Measurements from ENCODE around the gene SLC4A2.

DNA sequence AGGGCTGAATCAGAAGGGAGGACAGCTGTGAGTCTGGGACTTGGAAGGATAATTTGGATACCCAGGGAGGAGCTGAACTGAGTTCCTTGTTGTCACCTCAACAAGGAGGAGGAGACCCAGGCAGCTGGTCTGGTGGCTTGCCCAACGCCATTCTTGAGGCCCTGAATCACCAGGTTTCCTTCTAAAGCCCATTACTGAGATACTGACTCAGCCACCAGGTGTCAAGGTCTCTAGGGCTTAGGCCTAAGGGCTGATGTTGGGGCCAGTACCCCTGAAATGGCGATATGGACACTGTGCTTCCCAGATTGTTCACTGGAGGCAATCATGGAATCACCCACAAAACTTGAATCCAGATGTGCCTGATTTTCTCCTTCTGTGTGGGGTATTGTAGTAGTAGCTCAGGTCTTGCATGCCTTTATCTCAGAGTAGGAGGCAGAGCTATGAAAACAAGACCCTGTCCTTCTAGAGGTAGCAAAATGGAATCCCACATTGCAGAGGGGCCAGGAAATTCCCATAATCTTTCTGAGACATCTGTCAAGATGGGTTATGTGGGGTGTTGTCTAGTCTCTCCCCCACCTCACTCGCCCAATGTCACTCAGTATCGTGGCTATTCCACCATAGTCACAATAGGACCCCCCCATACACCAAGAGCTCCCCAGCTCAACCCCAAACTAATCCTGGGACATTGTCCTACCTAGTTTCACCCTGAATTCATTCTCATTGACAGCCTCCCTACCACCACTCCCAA lies 33.3 kb upstream of the SLC4A2 start:
- no peak for TF ChIP-seq EZH2 (IDR thresholded peaks at IDR 0.05; ENCODE audit: borderline replicate concordance, low read length)
- TF ChIP-seq, protein P1, sequence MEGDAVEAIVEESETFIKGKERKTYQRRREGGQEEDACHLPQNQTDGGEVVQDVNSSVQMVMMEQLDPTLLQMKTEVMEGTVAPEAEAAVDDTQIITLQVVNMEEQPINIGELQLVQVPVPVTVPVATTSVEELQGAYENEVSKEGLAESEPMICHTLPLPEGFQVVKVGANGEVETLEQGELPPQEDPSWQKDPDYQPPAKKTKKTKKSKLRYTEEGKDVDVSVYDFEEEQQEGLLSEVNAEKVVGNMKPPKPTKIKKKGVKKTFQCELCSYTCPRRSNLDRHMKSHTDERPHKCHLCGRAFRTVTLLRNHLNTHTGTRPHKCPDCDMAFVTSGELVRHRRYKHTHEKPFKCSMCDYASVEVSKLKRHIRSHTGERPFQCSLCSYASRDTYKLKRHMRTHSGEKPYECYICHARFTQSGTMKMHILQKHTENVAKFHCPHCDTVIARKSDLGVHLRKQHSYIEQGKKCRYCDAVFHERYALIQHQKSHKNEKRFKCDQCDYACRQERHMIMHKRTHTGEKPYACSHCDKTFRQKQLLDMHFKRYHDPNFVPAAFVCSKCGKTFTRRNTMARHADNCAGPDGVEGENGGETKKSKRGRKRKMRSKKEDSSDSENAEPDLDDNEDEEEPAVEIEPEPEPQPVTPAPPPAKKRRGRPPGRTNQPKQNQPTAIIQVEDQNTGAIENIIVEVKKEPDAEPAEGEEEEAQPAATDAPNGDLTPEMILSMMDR (conservative IDR thresholded peaks at IDR 0.05 in 1 of 2, IDR thresholded peaks at IDR 0.05 in 1 of 2; ENCODE audit: extremely low read depth in 1 of 2, insufficient read depth in 1 of 2, low read depth in 1 of 2, low read length in 2 of 2): no peak

All from mammary epithelial cell (primary cell).